Measurements from ENCODE around the gene MERTK.
"Not testable (repeated sequence)": the region's sequence is repeated elsewhere in the genome, so short reads cannot be mapped to it uniquely, and the experiment has no call there.

MERTK gene

DNA sequence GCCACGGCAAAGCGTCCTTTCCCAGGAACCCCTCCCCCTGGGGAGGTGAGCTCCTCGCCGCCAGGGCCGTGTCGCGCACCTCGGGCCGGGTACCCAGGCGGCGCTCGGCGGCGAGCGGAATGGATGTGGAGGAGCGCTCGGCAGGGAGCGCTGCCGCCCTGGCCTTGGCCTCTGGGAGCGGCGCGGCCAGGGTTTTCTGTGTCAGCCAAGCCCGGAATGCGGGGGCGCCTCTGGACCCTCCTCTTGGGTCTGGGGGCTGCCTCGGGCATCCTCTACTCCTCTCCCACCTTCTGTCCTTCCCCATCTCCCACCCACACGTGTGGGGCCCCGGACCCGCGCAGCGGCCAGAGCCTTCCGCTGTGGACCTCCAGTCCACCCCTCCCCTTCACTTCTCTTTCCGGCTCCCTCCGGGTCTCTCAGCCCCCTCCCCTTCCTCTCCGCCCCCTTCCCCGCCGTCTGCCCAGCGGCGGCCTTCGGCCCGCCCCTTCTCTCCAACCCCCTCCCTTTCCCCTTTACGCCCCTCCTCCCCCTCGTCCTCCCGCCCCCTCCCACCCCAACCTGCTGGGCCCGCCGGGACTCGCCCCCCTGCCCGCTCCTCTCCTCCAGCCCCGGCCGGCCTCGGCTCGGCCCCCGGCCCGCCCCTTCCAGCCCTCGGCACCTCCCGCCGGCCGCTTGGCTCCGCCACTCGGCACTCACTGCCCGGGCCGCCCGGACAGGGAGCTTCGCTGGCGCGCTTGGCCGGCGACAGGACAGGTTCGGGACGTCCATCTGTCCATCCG lies at the start of gene MERTK:
MERTK (plus strand) TSS at position 684 of the 779 bp plus-strand sequence. CDS start 129 bp downstream, outside the sequence.
- DNase-seq: no peak

DNA sequence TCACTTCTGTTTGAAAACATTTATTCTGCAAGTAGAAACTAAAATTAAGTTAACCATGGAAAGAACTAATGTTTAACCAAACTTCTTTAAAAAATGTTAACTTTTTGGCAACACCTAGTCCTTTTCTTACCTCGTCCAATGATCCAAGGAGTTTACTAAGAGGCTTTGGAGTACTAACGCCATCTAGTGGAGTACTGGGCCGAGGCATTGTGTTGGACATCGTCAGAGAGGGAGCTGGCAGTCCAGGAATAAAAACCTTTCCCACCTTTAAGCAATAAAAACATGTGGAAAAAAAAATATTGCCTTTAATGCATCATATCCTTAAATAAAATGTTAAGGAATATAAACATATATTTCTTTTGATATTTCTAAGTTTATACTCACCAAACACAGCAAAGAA lies 47.8 kb upstream of the MERTK start:
- not testable (repeated sequence) for DNase-seq

DNA sequence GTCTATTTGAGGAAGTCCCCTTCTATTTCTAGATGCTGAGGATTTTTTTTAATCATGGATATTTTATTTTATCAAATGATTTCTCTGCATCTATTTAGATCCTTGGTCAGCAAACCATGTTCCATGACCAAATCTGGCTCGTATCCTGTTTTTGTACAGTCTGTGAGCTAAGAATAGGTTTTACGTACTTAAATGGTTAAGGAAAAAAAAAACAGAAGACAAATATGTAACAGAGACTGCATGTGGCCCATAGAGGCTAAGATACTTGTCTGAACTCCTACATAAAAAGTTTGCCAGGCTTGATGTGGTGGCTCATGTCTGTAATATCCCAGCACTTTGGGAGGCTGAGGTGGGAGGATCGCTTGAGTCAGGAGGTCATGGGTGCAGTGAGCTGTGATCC lies 45.9 kb upstream of the MERTK start:
- not testable (repeated sequence) for DNase-seq

DNA sequence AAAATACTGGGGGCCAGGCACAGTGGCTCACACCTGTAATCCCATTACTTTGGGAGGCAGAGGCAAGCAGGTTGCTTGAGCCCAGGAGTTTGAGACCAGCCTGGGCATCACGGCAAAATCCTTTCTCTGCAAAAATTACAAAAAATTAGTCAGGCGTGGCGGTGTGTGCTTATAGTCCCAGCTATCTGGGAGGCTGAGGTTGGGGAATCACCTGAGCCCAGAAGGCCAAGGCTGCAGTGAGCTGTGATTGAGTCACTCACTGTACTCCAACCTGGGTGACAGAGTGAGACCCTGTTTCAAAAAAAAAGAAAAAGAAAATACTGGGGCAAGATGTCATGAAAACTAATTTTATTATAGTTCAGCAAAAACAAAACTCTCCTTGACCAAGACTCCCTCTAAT lies 38.4 kb upstream of the MERTK start:
- DNase-seq: not testable (repeated sequence)

- not testable (repeated sequence) for DNase-seq
Observed at GRCh38 chr2:111865124-111865523, 33.3 kb upstream of the MERTK start.

DNA sequence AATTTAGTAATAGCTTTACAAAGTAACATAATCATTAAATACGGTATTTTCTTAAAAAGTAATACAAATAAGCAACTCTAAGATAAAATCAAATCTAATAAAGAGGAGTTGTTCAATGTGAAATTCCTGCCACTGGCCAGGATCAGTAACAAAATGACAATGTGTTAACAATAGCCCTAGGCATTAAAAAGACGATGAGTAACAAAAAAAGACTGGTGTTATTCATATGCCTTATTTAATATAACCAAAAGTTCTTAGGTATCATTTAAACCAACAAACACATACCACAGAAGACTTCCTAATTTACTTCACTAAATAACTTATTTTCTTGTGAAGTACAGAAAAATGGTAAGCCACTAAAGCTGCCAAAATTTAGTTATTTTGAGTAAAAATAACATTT lies 25.6 kb upstream of the MERTK start:
- not testable (repeated sequence) for DNase-seq

GRCh38 chr2:111883661-111884591 lies 14.5 kb upstream of the MERTK start, which contains the start of gene ANAPC1:
Gene ANAPC1 (minus strand): TSS chr2:111884193. CDS start chr2:111880825, 3,368 bp downstream.
- no peak for DNase-seq

DNA sequence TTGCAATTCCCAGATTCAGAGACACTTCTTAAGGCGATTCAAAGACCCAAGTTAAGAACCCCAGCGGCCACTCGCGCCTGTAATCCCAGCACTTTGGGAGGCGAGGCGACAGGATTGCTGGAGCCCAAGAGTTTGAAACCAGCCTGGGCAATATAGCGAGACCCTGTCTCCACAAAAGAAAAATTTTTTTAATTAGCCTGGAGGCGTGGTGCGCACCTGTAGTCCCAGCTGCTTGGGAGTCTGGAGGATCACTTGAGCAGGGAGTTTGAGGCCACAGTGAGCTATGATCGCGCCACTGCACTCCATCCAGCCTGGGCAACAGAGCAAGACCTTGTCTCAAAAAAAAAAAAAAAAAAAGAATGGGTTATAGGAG lies 13.8 kb upstream of the MERTK start:
- DNase-seq: no peak

- no peak for DNase-seq
Observed at GRCh38 chr2:111896024-111896423, 2.4 kb upstream of the MERTK start.

- DNase-seq: no peak
Observed at GRCh38 chr2:111896576-111896975, 1.8 kb upstream of the MERTK start.

- no peak for DNase-seq
Observed at GRCh38 chr2:111897630-111897923, 830 bp upstream of the MERTK start.

DNA sequence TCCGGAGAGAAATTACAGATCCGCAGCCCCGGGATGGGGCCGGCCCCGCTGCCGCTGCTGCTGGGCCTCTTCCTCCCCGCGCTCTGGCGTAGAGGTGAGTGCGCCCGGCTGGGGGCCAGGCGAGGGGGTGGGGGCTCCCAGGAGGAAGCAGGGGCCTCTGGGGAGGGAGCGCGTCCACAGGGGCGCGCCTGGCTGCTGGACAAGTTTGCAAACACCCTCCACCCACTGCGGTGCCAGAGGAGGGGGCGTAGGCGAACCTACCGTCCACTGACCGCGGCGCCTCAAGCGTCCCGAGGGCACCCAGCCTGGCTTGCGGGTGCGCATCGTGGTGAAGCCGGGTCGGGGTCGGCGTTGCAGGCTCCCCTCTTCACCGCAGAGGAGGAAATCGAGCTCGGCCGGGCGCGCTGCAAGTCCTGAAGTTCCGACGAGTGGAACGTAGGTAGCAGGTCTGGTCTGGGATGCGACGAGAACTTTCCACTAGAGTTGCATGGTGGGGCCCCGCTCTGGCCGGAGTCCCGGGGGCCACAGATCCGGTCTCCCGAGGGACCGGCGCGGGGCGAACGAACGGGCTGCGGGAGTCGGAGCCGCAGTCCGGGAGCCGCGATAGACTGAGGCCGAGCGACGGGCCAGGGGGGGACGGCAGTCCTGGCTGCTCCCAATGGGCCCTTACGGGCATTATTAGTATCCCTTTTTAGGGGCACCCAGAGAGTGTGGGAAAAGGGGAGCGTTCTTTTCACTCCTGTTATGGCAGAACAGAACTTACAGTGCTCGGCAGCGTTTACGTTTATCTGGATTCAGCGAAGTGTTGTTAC lies 502 bp downstream of the MERTK start:
- DNase-seq: no peak

GRCh38 chr2:111900859-111901258 lies 2.5 kb downstream of the MERTK start:
- no peak for DNase-seq

GRCh38 chr2:111903516-111903915 lies 5.1 kb downstream of the MERTK start:
- no peak for DNase-seq

DNA sequence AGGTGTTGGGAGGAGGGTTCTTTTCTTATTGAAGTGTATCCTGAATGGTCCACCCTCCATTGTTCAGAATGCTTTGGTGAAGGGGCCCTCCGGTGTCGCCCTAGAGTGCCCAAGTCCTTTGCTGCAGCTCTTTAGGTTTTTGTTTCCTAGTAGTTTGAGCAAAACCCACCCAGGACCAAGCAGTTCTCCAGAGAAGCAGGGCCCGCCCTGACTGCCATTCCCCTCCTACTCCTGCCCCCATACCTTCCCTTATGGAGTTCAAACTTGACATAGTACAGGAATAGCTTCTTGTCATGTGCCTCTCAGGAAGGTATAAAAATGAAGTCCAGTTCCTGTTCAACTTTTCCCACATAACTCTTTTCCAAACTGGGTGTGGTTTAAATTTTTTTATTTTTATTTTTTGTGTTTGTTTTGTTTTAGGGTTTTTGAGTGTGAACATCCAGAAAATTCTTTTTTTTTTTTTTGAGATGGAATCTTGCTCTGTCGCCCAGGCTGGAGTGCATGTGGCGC lies 5.6 kb downstream of the MERTK start:
- no peak for DNase-seq

DNA sequence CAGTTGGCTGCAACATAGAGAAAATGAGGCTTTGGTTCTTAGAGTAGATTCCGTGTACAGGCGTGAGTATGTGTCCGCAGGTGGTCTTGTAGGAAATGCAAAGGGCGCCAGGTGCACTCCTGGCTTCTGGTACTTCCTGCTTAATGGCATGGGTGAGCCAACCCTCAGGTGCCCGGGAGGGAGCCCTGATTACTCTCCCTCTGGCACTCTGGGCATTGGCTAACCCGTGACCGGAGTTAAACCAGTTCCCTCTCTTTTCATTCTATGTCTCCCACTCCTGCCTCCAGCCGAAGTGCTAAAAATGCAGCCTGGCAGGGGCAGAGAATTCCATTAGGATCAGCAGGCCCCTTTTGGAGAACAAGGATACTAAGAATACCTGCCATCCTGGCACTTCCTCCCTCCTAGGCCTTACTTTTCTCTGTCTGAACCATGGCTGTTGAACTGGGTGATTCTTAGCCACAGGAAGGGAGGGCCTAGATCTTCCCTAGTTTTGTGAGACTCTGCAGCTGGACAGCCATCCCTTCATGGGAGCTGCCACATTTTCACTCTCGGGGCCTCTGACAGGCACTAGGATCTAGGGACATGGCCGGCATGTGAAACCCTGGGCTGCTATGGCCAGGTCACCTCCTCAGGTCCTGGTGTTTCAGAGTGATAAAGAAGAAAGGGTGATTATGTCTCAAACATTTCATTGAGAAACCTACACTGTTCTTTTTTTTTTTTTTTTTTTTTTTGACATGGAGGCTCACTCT lies 6.5 kb downstream of the MERTK start:
- DNase-seq: no peak

GRCh38 chr2:111905475-111905869 lies 7.1 kb downstream of the MERTK start:
- not testable (repeated sequence) for DNase-seq

DNA sequence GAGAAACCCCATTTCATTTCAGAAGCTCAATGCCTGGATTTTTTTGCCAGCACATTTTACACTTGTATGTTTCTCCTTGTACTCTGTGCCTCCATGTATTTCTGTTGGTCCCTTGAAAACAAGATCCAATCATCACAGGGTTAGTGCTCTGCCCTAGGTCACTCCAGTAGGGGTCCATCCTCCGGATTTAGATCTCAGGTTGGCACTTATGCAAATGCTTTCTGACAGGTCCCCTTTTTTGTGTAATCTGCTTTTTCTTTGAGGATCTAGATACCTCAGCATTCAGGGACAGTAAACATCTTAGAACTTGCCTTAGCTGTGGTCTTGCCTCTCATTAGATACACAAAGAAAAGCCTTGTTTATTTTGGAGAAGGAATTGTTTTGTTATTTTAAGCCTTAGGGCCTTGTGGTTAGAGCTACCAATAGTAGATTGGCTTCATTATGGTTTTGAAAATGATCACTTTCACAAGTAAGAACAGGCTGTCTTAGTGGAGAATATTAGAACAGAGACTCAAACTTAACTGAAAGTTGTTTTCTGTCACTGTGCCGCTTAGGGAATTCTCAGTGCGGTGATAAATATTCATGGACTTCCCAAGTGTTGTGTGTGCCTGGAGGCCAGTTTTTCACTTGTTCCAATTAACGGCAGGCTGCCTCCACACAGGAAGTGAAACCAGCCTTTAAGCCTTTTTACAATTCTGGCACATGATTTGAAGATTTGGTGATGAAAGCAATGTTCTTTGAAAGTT lies 7.8 kb downstream of the MERTK start:
- DNase-seq: no peak

DNA sequence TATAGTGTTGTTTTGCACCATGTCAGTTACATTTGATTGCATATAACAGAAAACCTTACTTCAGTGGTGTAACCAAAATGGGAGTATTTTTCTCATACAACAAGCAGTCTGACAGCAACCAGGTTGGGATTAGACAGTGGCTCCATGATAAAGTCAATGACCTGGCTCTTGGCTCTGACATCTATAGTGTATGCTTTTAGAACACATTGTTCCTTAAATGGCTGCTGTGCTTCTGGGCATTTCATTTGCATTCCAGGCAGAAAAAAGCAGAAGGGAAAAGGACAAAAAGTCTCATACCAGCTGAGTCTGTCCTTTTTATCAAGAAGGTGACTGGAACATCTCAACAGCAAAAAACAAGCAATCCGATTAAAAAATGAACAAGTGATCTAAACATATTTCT lies 10.2 kb downstream of the MERTK start:
- DNase-seq: no peak

DNA sequence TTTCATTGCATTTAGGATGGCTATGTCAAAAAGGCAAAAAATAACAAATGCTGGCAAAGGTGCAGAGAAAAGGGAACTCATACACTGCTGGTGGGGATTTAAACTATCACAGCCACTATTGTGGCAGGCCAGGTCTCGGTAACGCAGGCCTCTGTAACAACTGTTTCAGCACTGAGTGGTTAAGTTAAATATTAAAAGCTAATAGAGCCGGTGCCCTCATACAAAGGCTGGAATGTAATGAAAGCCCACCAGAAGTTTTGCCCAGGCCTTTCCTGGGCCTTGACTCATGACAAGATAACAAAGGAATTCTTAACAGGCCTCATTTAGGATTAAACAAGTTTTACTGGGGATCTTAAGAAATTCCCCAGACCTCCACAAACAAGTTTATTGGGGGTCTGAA lies 10.7 kb downstream of the MERTK start:
- no peak for DNase-seq

GRCh38 chr2:111909997-111910396 lies 11.6 kb downstream of the MERTK start:
- DNase-seq: not testable (repeated sequence)

Data from NCI-H187 treated with DMSO at 0.1 percent for 48 hours (cell line).